ENCODE data around the gene EIF2S2. TPM values are rescaled to one million over a fixed set of nuclear protein-coding genes. Genes with fewer than 3 reads are reported as not detected.

Gene EIF2S2
- total and polyA plus RNA-seq, 2 experiments from 2014 or later: 40.9 to 75.8 TPM

DNA sequence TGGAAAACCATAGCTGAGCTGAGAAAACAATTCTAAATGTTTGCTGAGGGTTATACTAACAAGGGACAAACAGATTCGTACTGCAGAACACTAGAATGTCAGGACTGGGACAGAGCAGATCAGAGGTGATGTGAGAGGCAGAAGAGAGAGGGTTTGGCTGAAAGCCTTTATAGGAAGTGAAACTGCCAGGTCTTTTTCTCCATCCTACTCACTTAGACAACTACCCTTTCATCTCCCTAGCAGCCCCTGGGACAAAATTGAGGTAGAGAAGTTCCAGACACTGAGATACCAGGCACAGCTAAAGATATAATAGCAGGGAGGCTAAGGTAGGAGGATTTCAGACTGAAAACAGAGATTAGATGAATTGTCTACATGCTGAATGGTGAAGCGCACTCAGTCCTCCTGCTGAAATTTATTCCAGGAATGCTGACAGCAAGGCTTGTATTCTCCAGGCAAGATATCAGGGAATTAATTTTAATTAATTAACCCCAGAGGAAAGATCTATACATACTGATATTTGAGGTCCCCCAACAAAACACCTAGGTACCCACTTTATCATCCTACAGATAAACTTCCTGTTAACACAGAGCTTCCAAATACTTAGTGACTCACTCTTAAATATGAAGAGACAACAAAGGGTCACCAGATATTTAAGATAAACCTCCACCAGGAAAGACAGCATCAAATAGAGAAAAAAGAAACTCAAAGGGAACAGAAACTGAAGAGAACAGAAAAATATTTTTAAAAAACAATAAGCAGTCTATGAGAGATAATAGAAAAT is 12.6 kb upstream of the EIF2S2 start:
- H3K9me3 ChIP-seq (ENCODE audit: low read depth): no peaks in the 10 kb centered on the region
- H3K27me3 ChIP-seq: no peaks in the 10 kb centered on the region
- no peak overlapping the region for H2AFZ ChIP-seq
- no peaks in the 10 kb centered on the region for H4K20me1 ChIP-seq (ENCODE audit: insufficient read depth, poor library complexity, severe bottlenecking)
- H3K27ac ChIP-seq: no peak overlapping the region
- 33% methylated on average over 2 of the region's 2 CpGs for WGBS (ENCODE audit: low lambda C conversion rate, missing lambda C conversion rate)
- no peak overlapping the region for H3K4me2 ChIP-seq
- no peaks in the 10 kb centered on the region for H3K36me3 ChIP-seq (replicated peaks; ENCODE audit: insufficient read depth, low read depth)
- H3K79me2 ChIP-seq: no peaks in the 10 kb centered on the region
- TF ChIP-seq EZH2phosphoT487 (IDR thresholded peaks at IDR 0.05; ENCODE audit: low read depth, severe bottlenecking, unreplicated experiment) (no peak), EZH2 (IDR thresholded peaks at IDR 0.05; ENCODE audit: borderline replicate concordance) (no peak)
- TF ChIP-seq, protein P1, sequence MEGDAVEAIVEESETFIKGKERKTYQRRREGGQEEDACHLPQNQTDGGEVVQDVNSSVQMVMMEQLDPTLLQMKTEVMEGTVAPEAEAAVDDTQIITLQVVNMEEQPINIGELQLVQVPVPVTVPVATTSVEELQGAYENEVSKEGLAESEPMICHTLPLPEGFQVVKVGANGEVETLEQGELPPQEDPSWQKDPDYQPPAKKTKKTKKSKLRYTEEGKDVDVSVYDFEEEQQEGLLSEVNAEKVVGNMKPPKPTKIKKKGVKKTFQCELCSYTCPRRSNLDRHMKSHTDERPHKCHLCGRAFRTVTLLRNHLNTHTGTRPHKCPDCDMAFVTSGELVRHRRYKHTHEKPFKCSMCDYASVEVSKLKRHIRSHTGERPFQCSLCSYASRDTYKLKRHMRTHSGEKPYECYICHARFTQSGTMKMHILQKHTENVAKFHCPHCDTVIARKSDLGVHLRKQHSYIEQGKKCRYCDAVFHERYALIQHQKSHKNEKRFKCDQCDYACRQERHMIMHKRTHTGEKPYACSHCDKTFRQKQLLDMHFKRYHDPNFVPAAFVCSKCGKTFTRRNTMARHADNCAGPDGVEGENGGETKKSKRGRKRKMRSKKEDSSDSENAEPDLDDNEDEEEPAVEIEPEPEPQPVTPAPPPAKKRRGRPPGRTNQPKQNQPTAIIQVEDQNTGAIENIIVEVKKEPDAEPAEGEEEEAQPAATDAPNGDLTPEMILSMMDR (IDR thresholded peaks at IDR 0.05; ENCODE audit: poor library complexity): no peak
- no peak overlapping the region for H3K4me3 ChIP-seq
- no peaks in the 10 kb centered on the region for H3K9me2 ChIP-seq (replicated peaks; ENCODE audit: insufficient read depth)
- no peak for DNase-seq (ENCODE audit: low spot score)
- H3K4me1 ChIP-seq (ENCODE audit: insufficient read depth): no peaks in the 10 kb centered on the region

DNA sequence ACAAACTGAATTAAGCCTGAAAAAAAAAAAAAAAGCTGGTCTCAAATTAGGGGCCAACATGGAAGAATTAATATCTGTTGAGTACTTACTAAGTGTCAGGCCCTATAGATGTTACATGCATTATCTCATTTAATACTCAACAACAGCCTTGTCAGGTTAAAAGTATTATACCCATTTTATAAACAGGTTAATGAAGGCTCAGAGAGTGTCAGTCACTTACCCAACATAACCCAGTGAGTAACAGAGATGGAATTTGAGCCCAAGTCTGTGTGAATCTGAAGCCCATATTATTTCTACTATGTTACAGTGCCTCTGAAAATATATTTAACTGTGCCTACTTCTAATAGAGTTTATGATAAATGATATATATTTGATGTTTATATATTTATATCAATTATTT is 11.3 kb upstream of the EIF2S2 start:
- H2AFZ ChIP-seq: no peak overlapping the region
- no peaks in the 10 kb centered on the region for H3K79me2 ChIP-seq
- no peaks in the 10 kb centered on the region for H4K20me1 ChIP-seq (ENCODE audit: insufficient read depth, poor library complexity, severe bottlenecking)
- no peak for DNase-seq (ENCODE audit: low spot score)
- H3K9me2 ChIP-seq (replicated peaks; ENCODE audit: insufficient read depth): no peaks in the 10 kb centered on the region
- H3K36me3 ChIP-seq (replicated peaks; ENCODE audit: insufficient read depth, low read depth): no peaks in the 10 kb centered on the region
- peaks cover 4% of the 10 kb centered on the region for H3K27me3 ChIP-seq
- no peak overlapping the region for H3K4me2 ChIP-seq
- no peak overlapping the region for H3K27ac ChIP-seq
- H3K9me3 ChIP-seq (ENCODE audit: low read depth): no peaks in the 10 kb centered on the region
- H3K4me1 ChIP-seq (ENCODE audit: insufficient read depth): no peaks in the 10 kb centered on the region
- TF ChIP-seq, protein P1 (IDR thresholded peaks at IDR 0.05; ENCODE audit: poor library complexity): no peak
- TF ChIP-seq EZH2phosphoT487 (IDR thresholded peaks at IDR 0.05; ENCODE audit: low read depth, severe bottlenecking, unreplicated experiment) (no peak), EZH2 (IDR thresholded peaks at IDR 0.05; ENCODE audit: borderline replicate concordance) (no peak)
- H3K4me3 ChIP-seq: no peak overlapping the region

DNA sequence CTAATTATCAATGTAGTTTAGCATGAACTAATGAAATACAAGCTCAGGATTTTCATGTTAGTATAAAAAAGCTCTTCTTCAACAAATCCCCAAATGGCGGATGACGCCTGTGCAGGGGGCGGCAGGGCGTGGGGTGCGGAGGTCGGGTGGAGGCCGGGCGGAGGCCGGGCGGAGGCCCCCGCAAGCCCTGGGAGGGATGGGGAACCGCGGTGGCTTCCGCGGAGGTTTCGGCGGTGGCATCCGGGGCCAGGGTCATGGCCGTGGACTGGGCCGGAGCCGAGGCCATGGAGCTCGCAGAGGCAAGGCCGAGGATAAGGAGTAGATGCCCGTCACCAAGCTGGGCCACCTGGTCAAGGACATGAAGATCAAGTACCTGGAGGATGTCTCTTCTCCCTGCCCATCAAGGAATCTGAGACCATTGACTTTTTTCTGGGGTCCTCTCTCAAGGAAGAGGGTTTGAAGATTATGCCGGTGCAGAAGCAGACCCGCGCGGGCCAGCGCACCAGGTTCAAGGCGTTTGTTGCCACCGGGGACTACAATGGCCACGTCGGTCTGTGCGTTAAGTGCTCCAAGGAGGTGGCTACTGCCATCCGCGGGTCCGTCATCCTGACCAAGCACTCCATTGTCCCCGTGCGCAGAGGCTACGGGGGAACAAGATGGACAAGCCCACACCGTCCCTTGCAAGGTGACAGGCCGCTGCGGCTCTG is 10.4 kb upstream of the EIF2S2 start:
- Histone ChIP-seq H3K36me3 (replicated peaks; ENCODE audit: insufficient read depth, low read depth) (no peaks in the 10 kb centered on the region), H3K9me3 (ENCODE audit: low read depth) (no peaks in the 10 kb centered on the region), H3K4me2 (no peak overlapping the region), H2AFZ (no peak overlapping the region), H3K27me3 (peaks cover 4% of the 10 kb centered on the region), H3K27ac (no peak overlapping the region), H3K4me1 (ENCODE audit: insufficient read depth) (no peaks in the 10 kb centered on the region), H3K9me2 (replicated peaks; ENCODE audit: insufficient read depth) (no peaks in the 10 kb centered on the region), H4K20me1 (ENCODE audit: insufficient read depth, poor library complexity, severe bottlenecking) (no peaks in the 10 kb centered on the region), H3K4me3 (no peak overlapping the region), H3K79me2 (no peaks in the 10 kb centered on the region)
- TF ChIP-seq EZH2 (IDR thresholded peaks at IDR 0.05; ENCODE audit: borderline replicate concordance) (no peak), EZH2phosphoT487 (IDR thresholded peaks at IDR 0.05; ENCODE audit: low read depth, severe bottlenecking, unreplicated experiment) (no peak)
- TF ChIP-seq, protein P1 (IDR thresholded peaks at IDR 0.05; ENCODE audit: poor library complexity): no peak
- DNase-seq (ENCODE audit: low spot score): no peak
- 96% methylated on average over 36 of the region's 43 CpGs for WGBS (ENCODE audit: low lambda C conversion rate, missing lambda C conversion rate)
